SK-N-SH (cell line): ENCODE results near the gene PSMD1. TPM values are rescaled to one million over a fixed set of nuclear protein-coding genes. Genes with fewer than 3 reads are reported as not detected.

ENCODE experiments used
- CTCF ChIA-PET: fragments of 300-600, 350-600 bp; formaldehyde crosslinking; extraction: SDS; loops from one replicate; lab custom pipeline; 2021; lab: Yijun Ruan, JAX
- POLR2A ChIA-PET: fragments of 350-600 bp; sonication (Branson Sonifier 250); formaldehyde crosslinking; extraction: SDS; loops from one replicate; lab custom pipeline; 2020; ENCODE audit warnings: antibody characterized with exemption, inconsistent platforms; lab: Yijun Ruan, JAX
- DNase-seq: peaks from one replicate; pipeline ENCODE4 v3.0.0; 2012
- H2AFZ ChIP-seq: fragments of 200-600 bp; sonication (generic); 2 replicates; pipeline ENCODE4 v1.8.1; 2016; ENCODE audit warnings: antibody characterized with exemption, mild to moderate bottlenecking, low read depth
- H3F3A ChIP-seq: fragments of 200-600 bp; sonication (generic); replicated peaks from 2 replicates; pipeline ENCODE3; 2016; ENCODE audit warnings: antibody characterized with exemption, mild to moderate bottlenecking; ENCODE audit not compliant: insufficient read depth
- H3K27ac ChIP-seq, 2 experiments: fragments of 200-500 bp in 1 of 2; fragments of 200-600 bp in 1 of 2; sonication (Bioruptor generic) in 1 of 2; sonication (generic), shearing (Covaris generic) in 1 of 2; 2 replicates each; pipeline versions ENCODE4 v1.5.1 to v1.6.1; 2014 to 2016; ENCODE audit warnings: low read depth in 2 of 2, inconsistent platforms in 1 of 2, low read length in 1 of 2, mild to moderate bottlenecking in 1 of 2, mixed read lengths in 1 of 2
- H3K27me3 ChIP-seq: fragments of 200-600 bp; sonication (generic), shearing (Covaris generic); 2 replicates; pipeline ENCODE4 v1.6.1; 2016; ENCODE audit warnings: mixed run types; ENCODE audit not compliant: insufficient read depth
- H3K36me3 ChIP-seq, 2 experiments: fragments of 200-500 bp in 1 of 2; fragments of 200-600 bp in 1 of 2; sonication (Bioruptor generic) in 1 of 2; sonication (generic) in 1 of 2; replicated peaks in 1 of 2; 2 replicates each; pipeline versions ENCODE3 to v1.5.1; 2014 to 2016; ENCODE audit warnings: low read length in 1 of 2, mild to moderate bottlenecking in 1 of 2; ENCODE audit not compliant: insufficient read depth in 2 of 2, control insufficient read depth in 1 of 2
- H3K4me1 ChIP-seq, 2 experiments: fragments of 200-500 bp in 1 of 2; fragments of 200-600 bp in 1 of 2; sonication (Bioruptor generic) in 1 of 2; sonication (generic), shearing (Covaris generic) in 1 of 2; 2 replicates each; pipeline versions ENCODE4 v1.5.1 to v1.6.1; 2014 to 2016; ENCODE audit warnings: low read depth in 1 of 2, low read length in 1 of 2, mixed run types in 1 of 2; ENCODE audit not compliant: insufficient read depth in 2 of 2, control insufficient read depth in 1 of 2
- H3K4me2 ChIP-seq: fragments of 200-600 bp; sonication (generic), shearing (Covaris generic); 2 replicates; pipeline ENCODE4 v1.6.1; 2017; ENCODE audit warnings: mixed run types
- H3K4me3 ChIP-seq, 2 experiments: fragments of 200-500 bp in 1 of 2; fragments of 200-600 bp in 1 of 2; sonication (Bioruptor generic) in 1 of 2; sonication (generic), shearing (Covaris generic) in 1 of 2; 2 replicates each; pipeline versions ENCODE4 v1.5.1 to v1.8.1; 2014 to 2016; ENCODE audit warnings: low read depth in 2 of 2, inconsistent platforms in 1 of 2, low read length in 1 of 2, mild to moderate bottlenecking in 1 of 2, mixed read lengths in 1 of 2, moderate library complexity in 1 of 2
- H3K79me2 ChIP-seq: fragments of 200-600 bp; sonication (generic); 2 replicates; pipeline ENCODE4 v1.8.1; 2017; ENCODE audit warnings: mild to moderate bottlenecking; ENCODE audit not compliant: insufficient read depth
- H3K9ac ChIP-seq: fragments of 200-600 bp; sonication (generic); 2 replicates; pipeline ENCODE4 v1.6.1; 2017; ENCODE audit warnings: mixed run types
- H3K9me2 ChIP-seq: fragments of 200-600 bp; sonication (generic); 2 replicates; pipeline ENCODE4 v1.6.1; 2017; ENCODE audit warnings: mixed run types
- H3K9me3 ChIP-seq: fragments of 200-600 bp; sonication (generic); 2 replicates; pipeline ENCODE4 v1.6.1; 2017; ENCODE audit warnings: mixed run types, mild to moderate bottlenecking, moderate library complexity
- H4K20me1 ChIP-seq: fragments of 200-600 bp; sonication (generic); 2 replicates; pipeline ENCODE4 v1.6.1; 2017; ENCODE audit warnings: mild to moderate bottlenecking, mixed run types; ENCODE audit not compliant: insufficient read depth
- ELF1 ChIP-seq: IDR thresholded peaks from 2 replicates; pipeline ENCODE4 v1.4.0; 2012
- FOSL2 ChIP-seq: IDR thresholded peaks from 2 replicates; pipeline ENCODE4 v1.4.0; 2012; ENCODE audit warnings: low read depth, mild to moderate bottlenecking, moderate library complexity, borderline replicate concordance
- FOXJ3 ChIP-seq: sonication (generic); formaldehyde crosslinking; IDR thresholded peaks from 2 replicates; pipeline ENCODE4 v1.5.1; 2020; ENCODE audit warnings: mild to moderate bottlenecking, missing genetic modification reagents
- GABPA ChIP-seq: IDR thresholded peaks from 2 replicates; pipeline ENCODE4 v1.4.0; 2012; ENCODE audit warnings: low read depth, mild to moderate bottlenecking
- GATA2 ChIP-seq: sonication (generic); formaldehyde crosslinking; IDR thresholded peaks from 2 replicates; pipeline ENCODE4 v1.5.0; 2020; ENCODE audit warnings: mild to moderate bottlenecking, missing genetic modification reagents
- JUND ChIP-seq: IDR thresholded peaks from 2 replicates; pipeline ENCODE4 v1.4.0; 2012
- MXI1 ChIP-seq: IDR thresholded peaks from 2 replicates; pipeline ENCODE4 v1.6.1; 2012; ENCODE audit warnings: mild to moderate bottlenecking, low read depth, low read length, improper control_type of control experiment
- NFIC ChIP-seq: IDR thresholded peaks from 2 replicates; pipeline ENCODE4 v1.4.0; 2012; ENCODE audit warnings: borderline replicate concordance
- NRF1 ChIP-seq: IDR thresholded peaks from 2 replicates; pipeline ENCODE4 v1.6.1; 2012; ENCODE audit warnings: low read depth, mild to moderate bottlenecking, low read length
- POLR2AphosphoS5 ChIP-seq: IDR thresholded peaks from 2 replicates; pipeline ENCODE4 v1.6.1; 2012; ENCODE audit warnings: low read depth, low read length
- RCOR1 ChIP-seq: fragments of 150-350 bp; IDR thresholded peaks from 2 replicates; pipeline ENCODE4 v1.6.1; 2017; ENCODE audit warnings: antibody characterized with exemption, low read length
- RFX5 ChIP-seq: IDR thresholded peaks from 2 replicates; pipeline ENCODE4 v1.6.1; 2012; ENCODE audit warnings: mild to moderate bottlenecking, improper control_type of control experiment, low read length
- SIN3A ChIP-seq: IDR thresholded peaks from 2 replicates; pipeline ENCODE4 v1.6.1; 2012; ENCODE audit warnings: low read depth, mild to moderate bottlenecking, low read length, moderate library complexity, borderline replicate concordance
- SMC3 ChIP-seq: IDR thresholded peaks from 2 replicates; pipeline ENCODE4 v1.6.1; 2012; ENCODE audit warnings: low read depth, low read length, improper control_type of control experiment
- TAF1 ChIP-seq: IDR thresholded peaks from 2 replicates; pipeline ENCODE4 v1.6.1; 2012; ENCODE audit warnings: low read depth, mild to moderate bottlenecking, low read length, moderate library complexity, borderline replicate concordance
- TCF12 ChIP-seq: IDR thresholded peaks from 2 replicates; pipeline ENCODE4 v1.4.0; 2012
- TEAD4 ChIP-seq: IDR thresholded peaks from 2 replicates; pipeline ENCODE4 v1.4.0; 2012; ENCODE audit warnings: mild to moderate bottlenecking, borderline replicate concordance; ENCODE audit not compliant: insufficient read depth
- YY1 ChIP-seq: IDR thresholded peaks from 2 replicates; pipeline ENCODE4 v1.4.0; 2012; ENCODE audit warnings: low read depth, mild to moderate bottlenecking
- WGBS: methylation state at CpG from one replicate; pipeline ENCODE4 v1.1.6; 2017; ENCODE audit warnings: low lambda C conversion rate; 5-methylcytosine and 5-hydroxymethylcytosine counted together
- polyA plus RNA-seq, 3 experiments: library from polyadenylated mRNA; depleted of rRNA; stranded (reverse); fragments of >200 nt; gene quantifications; 2 replicates each; pipeline ENCODE4 v1.2.3, GENCODE V29; 2012
- TF ChIP-seq, protein P1 (sequence below): IDR thresholded peaks from 2 replicates; pipeline ENCODE4 v1.4.0; 2012; ENCODE audit warnings: low read depth
- TF ChIP-seq, protein P2 (sequence below): IDR thresholded peaks from 2 replicates; pipeline ENCODE4 v1.6.1; 2012; ENCODE audit warnings: mild to moderate bottlenecking, low read depth, low read length, moderate library complexity
- TF ChIP-seq, protein P3 (sequence below): IDR thresholded peaks from 2 replicates; pipeline ENCODE4 v1.4.0; 2012; ENCODE audit warnings: low read depth, borderline replicate concordance
- TF ChIP-seq, protein P4 (sequence below): fragments of 200-600 bp; sonication (generic); IDR thresholded peaks from 2 replicates; pipeline ENCODE4 v1.6.1; 2017; ENCODE audit warnings: antibody characterized with exemption, mild to moderate bottlenecking, moderate library complexity

PSMD1 gene
- polyA plus RNA-seq, 1 of the 3 experiments (the other 2 are of a cell fraction): 92.3 TPM

DNA sequence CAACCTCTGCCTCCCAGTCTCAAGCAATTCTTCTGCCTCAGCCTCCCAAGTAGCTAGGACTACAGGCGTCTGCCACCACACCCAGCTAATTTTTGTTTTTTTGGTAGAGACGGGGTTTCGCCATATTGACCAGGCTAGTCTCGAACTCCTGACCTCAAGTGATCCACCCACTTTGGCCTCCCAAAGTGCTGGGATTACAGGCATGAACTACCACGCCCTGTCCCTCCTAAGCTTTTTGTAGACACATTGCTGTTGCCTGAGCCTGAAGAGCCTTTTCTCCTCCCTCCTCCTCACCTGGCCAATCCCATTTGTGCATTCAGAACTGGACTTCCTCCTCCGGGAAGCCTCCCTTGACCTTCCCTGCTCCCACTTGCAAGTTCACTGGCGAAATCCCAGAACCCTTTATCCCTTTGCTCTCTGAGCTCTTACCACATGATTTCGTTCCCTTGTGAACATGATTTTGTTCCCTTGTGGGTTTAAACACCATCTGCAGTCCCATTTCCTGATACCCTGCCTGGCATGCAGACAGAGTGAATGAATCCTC is 16.8 kb upstream of the PSMD1 start:
- TF ChIP-seq RFX5: no peak
- TF ChIP-seq TAF1: no peak
- no peak for TF ChIP-seq YY1
- TF ChIP-seq, protein P1, sequence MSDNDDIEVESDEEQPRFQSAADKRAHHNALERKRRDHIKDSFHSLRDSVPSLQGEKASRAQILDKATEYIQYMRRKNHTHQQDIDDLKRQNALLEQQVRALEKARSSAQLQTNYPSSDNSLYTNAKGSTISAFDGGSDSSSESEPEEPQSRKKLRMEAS: no peak
- no peak for TF ChIP-seq TEAD4
- TF ChIP-seq SIN3A: no peak
- no peak for TF ChIP-seq POLR2AphosphoS5
- no peak for TF ChIP-seq JUND
- no peak for TF ChIP-seq GABPA
- no peak for TF ChIP-seq RCOR1
- TF ChIP-seq FOSL2: no peak
- Histone ChIP-seq H3K36me3 (no peaks in the 10 kb centered on the region), H3K4me1 (peaks cover 0 to 6% of the 10 kb centered on the region in 2 experiments; a peak in 1 of 4 replicates), H3K9me3 (no peaks in the 10 kb centered on the region), H3K9me2 (no peaks in the 10 kb centered on the region), H3K27me3 (peaks cover 25% of the 10 kb centered on the region), H3K9ac (no peak overlapping the region), H3K79me2 (no peaks in the 10 kb centered on the region), H3K4me3 (no peak overlapping the region), H3F3A (no peaks in the 10 kb centered on the region), H2AFZ (no peak overlapping the region), H3K27ac (no peak overlapping the region), H4K20me1 (no peaks in the 10 kb centered on the region), H3K4me2 (no peak overlapping the region)
- CTCF ChIA-PET: interaction anchor here (1.8 to 6.6 kb wide), 2 partner anchors 13 to 53 kb away, joined by 8 to 39 read pairs; no protein-coding TSS in a partner anchor
- POLR2A ChIA-PET: no interaction called here
- DNase-seq: no peak
- 84% methylated on average over 8 of the region's 8 CpGs for WGBS

DNA sequence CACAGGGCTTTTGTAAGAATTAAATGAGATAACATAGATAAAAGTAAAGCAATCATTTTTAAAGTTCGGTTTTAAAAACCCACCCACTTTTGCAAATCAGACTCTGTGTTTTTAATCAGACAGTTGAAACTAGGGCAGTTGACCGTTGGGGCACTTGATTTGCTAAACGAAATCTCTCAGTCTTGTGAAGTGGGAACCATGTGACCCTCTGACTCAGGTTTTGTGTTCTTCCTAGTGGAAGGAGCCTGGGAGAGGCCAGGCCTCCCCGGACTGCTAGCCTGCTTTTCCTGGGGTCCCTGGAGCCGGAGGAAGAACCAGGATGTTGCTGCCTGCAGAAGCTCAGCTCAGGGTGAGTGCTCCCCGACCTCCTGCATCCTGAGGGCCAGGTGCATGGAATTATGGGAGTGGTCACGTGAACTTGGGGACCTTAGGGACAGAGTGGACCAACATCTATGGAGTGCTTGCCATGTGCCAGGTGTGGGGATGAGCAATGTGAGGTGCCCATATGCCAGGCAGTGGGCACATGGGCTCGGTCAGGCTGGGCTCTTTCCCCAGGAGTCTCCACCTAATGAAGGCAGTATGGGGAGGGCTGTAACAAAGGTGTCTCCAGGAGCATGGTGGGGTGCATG is 15.5 kb upstream of the PSMD1 start:
- Histone ChIP-seq H3F3A (no peaks in the 10 kb centered on the region), H3K36me3 (no peaks in the 10 kb centered on the region), H3K4me3 (no peak overlapping the region), H2AFZ (no peak overlapping the region), H3K9me3 (no peaks in the 10 kb centered on the region), H3K27me3 (peaks cover 20% of the 10 kb centered on the region), H3K27ac (no peak overlapping the region), H4K20me1 (no peaks in the 10 kb centered on the region), H3K4me2 (no peak overlapping the region), H3K79me2 (no peaks in the 10 kb centered on the region), H3K9me2 (no peaks in the 10 kb centered on the region), H3K9ac (no peak overlapping the region), H3K4me1 (peaks cover 0 to 6% of the 10 kb centered on the region in 2 experiments; a peak in 1 of 4 replicates)
- 78% methylated on average over 6 of the region's 8 CpGs for WGBS
- ChIA-PET POLR2A (no interaction called here), CTCF (interaction anchor here (6.6 kb wide), 1 partner anchor 11 kb away, joined by 39 read pairs; no protein-coding TSS in a partner anchor)
- DNase-seq: no peak
- TF ChIP-seq TCF12 (no peak), ELF1 (no peak), SMC3 (no peak), FOXJ3 (CRISPR knock-in tag) (no peak), NFIC (no peak), MXI1 (no peak), GABPA (no peak), NRF1 (no peak), SIN3A (no peak), GATA2 (CRISPR knock-in tag) (no peak), TAF1 (no peak), JUND (no peak)
- TF ChIP-seq, protein P2, sequence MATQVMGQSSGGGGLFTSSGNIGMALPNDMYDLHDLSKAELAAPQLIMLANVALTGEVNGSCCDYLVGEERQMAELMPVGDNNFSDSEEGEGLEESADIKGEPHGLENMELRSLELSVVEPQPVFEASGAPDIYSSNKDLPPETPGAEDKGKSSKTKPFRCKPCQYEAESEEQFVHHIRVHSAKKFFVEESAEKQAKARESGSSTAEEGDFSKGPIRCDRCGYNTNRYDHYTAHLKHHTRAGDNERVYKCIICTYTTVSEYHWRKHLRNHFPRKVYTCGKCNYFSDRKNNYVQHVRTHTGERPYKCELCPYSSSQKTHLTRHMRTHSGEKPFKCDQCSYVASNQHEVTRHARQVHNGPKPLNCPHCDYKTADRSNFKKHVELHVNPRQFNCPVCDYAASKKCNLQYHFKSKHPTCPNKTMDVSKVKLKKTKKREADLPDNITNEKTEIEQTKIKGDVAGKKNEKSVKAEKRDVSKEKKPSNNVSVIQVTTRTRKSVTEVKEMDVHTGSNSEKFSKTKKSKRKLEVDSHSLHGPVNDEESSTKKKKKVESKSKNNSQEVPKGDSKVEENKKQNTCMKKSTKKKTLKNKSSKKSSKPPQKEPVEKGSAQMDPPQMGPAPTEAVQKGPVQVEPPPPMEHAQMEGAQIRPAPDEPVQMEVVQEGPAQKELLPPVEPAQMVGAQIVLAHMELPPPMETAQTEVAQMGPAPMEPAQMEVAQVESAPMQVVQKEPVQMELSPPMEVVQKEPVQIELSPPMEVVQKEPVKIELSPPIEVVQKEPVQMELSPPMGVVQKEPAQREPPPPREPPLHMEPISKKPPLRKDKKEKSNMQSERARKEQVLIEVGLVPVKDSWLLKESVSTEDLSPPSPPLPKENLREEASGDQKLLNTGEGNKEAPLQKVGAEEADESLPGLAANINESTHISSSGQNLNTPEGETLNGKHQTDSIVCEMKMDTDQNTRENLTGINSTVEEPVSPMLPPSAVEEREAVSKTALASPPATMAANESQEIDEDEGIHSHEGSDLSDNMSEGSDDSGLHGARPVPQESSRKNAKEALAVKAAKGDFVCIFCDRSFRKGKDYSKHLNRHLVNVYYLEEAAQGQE: no peak
- TF ChIP-seq, protein P3, sequence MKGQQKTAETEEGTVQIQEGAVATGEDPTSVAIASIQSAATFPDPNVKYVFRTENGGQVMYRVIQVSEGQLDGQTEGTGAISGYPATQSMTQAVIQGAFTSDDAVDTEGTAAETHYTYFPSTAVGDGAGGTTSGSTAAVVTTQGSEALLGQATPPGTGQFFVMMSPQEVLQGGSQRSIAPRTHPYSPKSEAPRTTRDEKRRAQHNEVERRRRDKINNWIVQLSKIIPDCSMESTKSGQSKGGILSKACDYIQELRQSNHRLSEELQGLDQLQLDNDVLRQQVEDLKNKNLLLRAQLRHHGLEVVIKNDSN: no peak
- TF ChIP-seq, protein P4, sequence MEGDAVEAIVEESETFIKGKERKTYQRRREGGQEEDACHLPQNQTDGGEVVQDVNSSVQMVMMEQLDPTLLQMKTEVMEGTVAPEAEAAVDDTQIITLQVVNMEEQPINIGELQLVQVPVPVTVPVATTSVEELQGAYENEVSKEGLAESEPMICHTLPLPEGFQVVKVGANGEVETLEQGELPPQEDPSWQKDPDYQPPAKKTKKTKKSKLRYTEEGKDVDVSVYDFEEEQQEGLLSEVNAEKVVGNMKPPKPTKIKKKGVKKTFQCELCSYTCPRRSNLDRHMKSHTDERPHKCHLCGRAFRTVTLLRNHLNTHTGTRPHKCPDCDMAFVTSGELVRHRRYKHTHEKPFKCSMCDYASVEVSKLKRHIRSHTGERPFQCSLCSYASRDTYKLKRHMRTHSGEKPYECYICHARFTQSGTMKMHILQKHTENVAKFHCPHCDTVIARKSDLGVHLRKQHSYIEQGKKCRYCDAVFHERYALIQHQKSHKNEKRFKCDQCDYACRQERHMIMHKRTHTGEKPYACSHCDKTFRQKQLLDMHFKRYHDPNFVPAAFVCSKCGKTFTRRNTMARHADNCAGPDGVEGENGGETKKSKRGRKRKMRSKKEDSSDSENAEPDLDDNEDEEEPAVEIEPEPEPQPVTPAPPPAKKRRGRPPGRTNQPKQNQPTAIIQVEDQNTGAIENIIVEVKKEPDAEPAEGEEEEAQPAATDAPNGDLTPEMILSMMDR: no peak
- TF ChIP-seq, protein P1: no peak
